ENCODE data around the gene SLC9A7.

Gene SLC9A7

GRCh38 chrX:46554942-46555341, 204.0 kb downstream of the SLC9A7 start:
- DNase-seq (ENCODE audit: insufficient read length, low spot score): no peak
- FAIRE-seq: peak; percentile 55
- no peak for TF ChIP-seq POLR2A (IDR thresholded peaks at IDR 0.05; ENCODE audit: low read depth, low read length)
- TF ChIP-seq TAF1 (IDR thresholded peaks at IDR 0.05; ENCODE audit: low read depth, low read length): no peak
- no peak for TF ChIP-seq PAX5 (IDR thresholded peaks at IDR 0.05; ENCODE audit: insufficient read depth, low read length, severe bottlenecking)

- no peak for TF ChIP-seq POLR2A (IDR thresholded peaks at IDR 0.05; ENCODE audit: low read depth, low read length)
- no peak for TF ChIP-seq TAF1 (IDR thresholded peaks at IDR 0.05; ENCODE audit: low read depth, low read length)
- TF ChIP-seq POU2F2 (IDR thresholded peaks at IDR 0.05; ENCODE audit: low read depth, low read length): no peak
- TF ChIP-seq POLR2AphosphoS5 (IDR thresholded peaks at IDR 0.05; ENCODE audit: low read depth, low read length): no peak
- no peak for TF ChIP-seq SPI1 (IDR thresholded peaks at IDR 0.05; ENCODE audit: low read depth, low read length)
- TF ChIP-seq PAX5 (IDR thresholded peaks at IDR 0.05; ENCODE audit: insufficient read depth, low read length, severe bottlenecking): no peak
- DNase-seq (ENCODE audit: insufficient read length, low spot score) (no peak), FAIRE-seq (no peak)
These were observed 205.0 kb downstream of the SLC9A7 start for GRCh38 chrX:46553935-46554334.

- no peak for TF ChIP-seq SPI1 (IDR thresholded peaks at IDR 0.05; ENCODE audit: low read depth, low read length)
- TF ChIP-seq POLR2A (IDR thresholded peaks at IDR 0.05; ENCODE audit: low read depth, low read length): no peak
- no peak for TF ChIP-seq POU2F2 (IDR thresholded peaks at IDR 0.05; ENCODE audit: low read depth, low read length)
- no peak for TF ChIP-seq PAX5 (IDR thresholded peaks at IDR 0.05; ENCODE audit: insufficient read depth, low read length, severe bottlenecking)
- no peak for TF ChIP-seq TAF1 (IDR thresholded peaks at IDR 0.05; ENCODE audit: low read depth, low read length)
- TF ChIP-seq POLR2AphosphoS5 (IDR thresholded peaks at IDR 0.05; ENCODE audit: low read depth, low read length): no peak
- FAIRE-seq (no peak), DNase-seq (ENCODE audit: insufficient read length, low spot score) (no peak)
These were observed 207.3 kb downstream of the SLC9A7 start for GRCh38 chrX:46551494-46552128.

- TF ChIP-seq PAX5 (IDR thresholded peaks at IDR 0.05; ENCODE audit: insufficient read depth, low read length, severe bottlenecking): no peak
- TF ChIP-seq POLR2AphosphoS5 (IDR thresholded peaks at IDR 0.05; ENCODE audit: low read depth, low read length): no peak
- no peak for TF ChIP-seq POU2F2 (IDR thresholded peaks at IDR 0.05; ENCODE audit: low read depth, low read length)
- no peak for TF ChIP-seq SPI1 (IDR thresholded peaks at IDR 0.05; ENCODE audit: low read depth, low read length)
- no peak for TF ChIP-seq TAF1 (IDR thresholded peaks at IDR 0.05; ENCODE audit: low read depth, low read length)
- TF ChIP-seq POLR2A (IDR thresholded peaks at IDR 0.05; ENCODE audit: low read depth, low read length): no peak
- DNase-seq (ENCODE audit: insufficient read length, low spot score): no peak
- FAIRE-seq: no peak
These were observed 209.0 kb downstream of the SLC9A7 start for GRCh38 chrX:46549914-46550313.

Measured in GM12891 (cell line).